HG02943 (cell line): ENCODE results near the gene CIB1.
A peak's percentile ranks its signal among the peaks of the same experiment; 100 is the strongest.
"Not testable (repeated sequence)": the region's sequence is repeated elsewhere in the genome, so short reads cannot be mapped to it uniquely, and the experiment has no call there.

Experiments used
- ATAC-seq: cut with Tn5 transposase; IDR thresholded peaks from one replicate; pipeline ENCODE4 v1.9.1; 2021; ENCODE audit warnings: mild to moderate bottlenecking, low read depth, moderate library complexity; ENCODE audit not compliant: unreplicated experiment

Gene CIB1

GRCh38 chr15:90201130-90201943 lies 32.4 kb downstream of the CIB1 start, which contains the start of gene SEMA4B:
Gene SEMA4B, plus strand, starts transcription at chr15:90201330. Its CDS starts 249 bp downstream, at chr15:90201579.
- ATAC-seq = peak; percentile 69

DNA sequence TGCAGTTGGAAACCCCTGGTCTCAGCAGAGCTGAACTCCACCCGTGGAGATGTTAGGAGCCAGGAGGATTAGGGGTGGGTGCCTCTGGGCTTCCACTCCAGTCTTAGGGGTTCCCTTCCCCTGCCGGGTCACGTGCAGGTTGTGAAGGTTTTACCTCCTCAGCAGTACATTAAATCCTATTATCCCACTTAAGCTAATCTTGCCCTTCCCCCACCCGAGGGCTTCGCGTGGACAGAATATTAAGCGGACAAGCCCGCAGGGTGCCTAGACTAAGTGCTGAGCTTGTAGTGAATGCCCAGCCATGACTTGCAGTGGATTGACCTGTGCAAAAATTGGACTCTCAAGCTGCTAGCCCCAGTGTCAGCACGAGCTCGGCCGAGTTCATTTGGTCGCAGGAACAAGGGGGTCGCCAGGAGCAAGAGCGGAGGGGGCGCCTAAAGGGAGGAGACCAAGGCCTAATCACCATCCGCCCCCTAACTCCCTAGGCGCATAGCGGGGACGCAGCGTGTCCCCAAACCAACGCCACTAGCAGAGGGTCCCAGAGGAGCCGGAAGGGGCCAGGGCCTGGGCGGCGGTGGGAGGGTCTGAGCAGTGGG lies 33.1 kb downstream of the CIB1 start:
- peak; percentile 29 for ATAC-seq

- ATAC-seq = no peak
Measured at GRCh38 chr15:90194655-90195054, 39.1 kb downstream of the CIB1 start.

DNA sequence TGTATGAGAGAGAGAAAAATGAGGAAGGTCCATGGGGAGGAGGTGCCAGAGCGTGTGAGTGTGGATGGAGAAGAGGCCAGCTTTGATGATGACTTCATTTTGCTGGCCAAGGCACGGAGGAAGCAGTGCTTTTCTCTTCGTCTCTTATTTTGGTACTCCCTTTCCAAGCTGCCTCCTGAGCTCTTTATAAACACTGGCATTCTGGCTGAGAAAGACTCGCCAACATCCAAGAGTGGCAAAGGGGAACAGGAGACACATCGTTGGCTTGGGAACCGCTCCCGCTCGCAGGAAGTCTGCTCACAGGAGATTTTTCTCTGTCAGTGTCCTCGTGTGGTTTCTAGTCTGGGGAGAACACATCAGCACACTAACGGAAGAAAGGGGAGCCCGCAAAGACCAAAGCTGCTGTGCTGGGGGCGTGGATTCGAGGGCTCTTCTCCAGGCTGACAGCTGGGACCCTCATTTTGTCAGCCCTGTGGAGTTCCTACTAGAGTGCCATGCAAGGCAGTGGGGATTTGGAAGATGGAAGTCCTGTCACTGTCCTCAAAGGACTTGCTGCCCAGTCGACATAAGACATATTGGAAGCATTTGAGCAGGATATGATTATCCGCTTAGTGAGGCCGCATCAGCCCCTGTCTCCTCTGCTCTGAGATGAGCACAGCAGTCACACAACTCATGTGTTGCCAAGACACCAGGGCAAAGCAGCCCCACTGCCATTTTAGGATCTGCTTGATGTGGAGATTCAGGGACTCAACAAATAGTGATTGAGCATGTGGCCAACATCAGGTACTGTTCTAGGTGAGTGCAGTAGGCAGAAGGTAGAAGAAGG lies 40.6 kb downstream of the CIB1 start:
- no peak for ATAC-seq

GRCh38 chr15:90191794-90192509 lies 41.8 kb downstream of the CIB1 start:
- ATAC-seq = peak; percentile 72

- ATAC-seq = peak; percentile 9
Measured at GRCh38 chr15:90191344-90191687, 42.4 kb downstream of the CIB1 start.

GRCh38 chr15:90190606-90191343 lies 43.0 kb downstream of the CIB1 start:
- peak; percentile 51 for ATAC-seq

- ATAC-seq = no peak
Measured at GRCh38 chr15:90189781-90190467, 43.8 kb downstream of the CIB1 start.

DNA sequence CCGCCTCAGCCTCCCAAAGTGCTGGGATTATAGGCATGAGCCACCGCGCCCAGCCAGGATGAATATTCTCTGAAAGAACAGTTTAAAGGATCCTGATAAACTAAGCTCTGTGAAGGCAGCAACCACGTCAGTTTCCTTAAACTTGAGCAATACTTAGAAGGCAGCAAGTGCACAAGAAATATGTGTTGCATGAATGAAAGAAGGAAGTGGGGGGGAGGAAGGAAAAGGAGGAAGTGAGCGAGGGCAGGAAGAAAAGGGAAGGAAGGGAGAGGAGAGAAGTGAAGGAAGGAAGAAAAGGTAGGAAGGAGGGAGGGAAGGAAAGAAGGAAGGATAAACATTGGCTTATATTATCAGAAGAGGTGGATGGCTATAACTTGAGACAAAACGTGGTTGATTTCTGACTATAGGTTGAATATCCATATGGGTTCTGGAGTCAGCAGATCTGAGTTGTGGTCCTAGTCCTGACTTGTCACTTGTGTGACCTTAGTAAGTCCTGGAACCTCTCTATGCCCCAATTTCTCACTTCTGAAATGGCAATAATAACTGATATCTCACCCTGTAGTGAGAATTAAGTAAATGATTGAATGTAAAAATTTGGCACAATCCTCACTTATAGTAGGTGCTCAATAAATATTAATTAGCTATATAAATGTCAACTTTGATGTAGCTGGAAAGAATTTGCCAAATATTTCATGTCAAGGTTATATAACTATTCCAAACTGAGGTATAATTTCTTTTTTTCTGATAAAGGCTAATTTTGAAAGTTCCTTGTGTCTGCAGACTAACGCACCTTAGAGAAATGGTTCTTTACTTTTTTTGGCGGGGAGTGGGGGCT lies 44.6 kb downstream of the CIB1 start:
- no peak for ATAC-seq

DNA sequence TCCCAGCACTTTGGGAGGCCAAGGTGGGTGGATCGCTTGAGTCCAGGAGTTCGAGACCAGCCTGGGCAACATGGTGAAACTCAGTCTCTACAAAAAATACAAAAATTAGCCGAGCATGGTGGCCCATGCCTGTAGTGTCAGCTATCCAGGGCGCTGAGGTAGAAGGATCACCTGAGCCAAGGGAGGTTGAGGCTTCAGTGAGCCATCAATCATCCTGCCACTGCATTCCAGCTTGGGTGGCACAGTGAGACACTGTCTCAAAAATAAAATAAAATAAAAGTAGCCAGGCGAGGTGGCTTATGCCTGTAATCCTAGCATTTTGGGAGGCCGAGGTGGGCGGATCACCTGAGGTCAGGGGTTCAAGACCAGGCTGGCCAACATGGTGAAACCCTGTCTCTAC lies 45.7 kb downstream of the CIB1 start:
- not testable (repeated sequence) for ATAC-seq

DNA sequence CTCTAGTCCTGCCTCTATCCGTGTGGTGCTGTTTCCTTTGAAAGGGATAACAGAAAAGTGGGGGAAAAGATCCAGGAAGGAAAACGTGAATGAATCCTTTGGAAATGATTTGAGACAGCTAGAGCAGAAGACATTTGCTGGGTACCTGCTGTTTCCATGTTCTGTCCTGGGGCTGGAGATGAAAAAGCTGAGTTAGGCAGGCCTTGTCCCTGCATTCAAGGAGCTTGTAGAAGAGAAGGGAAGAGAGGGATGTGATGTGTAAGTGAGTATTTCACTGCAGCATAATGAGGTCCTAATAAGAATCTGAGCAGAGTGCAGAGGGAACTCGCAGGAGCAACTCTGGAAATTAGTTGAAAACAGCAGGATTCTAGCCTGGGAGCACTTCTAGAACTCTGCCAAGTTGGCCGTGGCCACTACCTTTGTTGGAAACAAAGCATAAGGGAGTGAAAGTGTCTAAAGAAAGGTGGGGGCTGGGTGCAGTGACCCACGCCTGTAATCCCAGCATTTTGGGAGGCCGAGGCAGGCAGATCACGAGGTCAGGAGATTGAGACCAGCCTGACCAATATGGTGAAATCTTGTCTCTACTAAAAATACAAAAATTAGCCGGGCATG lies 46.4 kb downstream of the CIB1 start:
- ATAC-seq = no peak

DNA sequence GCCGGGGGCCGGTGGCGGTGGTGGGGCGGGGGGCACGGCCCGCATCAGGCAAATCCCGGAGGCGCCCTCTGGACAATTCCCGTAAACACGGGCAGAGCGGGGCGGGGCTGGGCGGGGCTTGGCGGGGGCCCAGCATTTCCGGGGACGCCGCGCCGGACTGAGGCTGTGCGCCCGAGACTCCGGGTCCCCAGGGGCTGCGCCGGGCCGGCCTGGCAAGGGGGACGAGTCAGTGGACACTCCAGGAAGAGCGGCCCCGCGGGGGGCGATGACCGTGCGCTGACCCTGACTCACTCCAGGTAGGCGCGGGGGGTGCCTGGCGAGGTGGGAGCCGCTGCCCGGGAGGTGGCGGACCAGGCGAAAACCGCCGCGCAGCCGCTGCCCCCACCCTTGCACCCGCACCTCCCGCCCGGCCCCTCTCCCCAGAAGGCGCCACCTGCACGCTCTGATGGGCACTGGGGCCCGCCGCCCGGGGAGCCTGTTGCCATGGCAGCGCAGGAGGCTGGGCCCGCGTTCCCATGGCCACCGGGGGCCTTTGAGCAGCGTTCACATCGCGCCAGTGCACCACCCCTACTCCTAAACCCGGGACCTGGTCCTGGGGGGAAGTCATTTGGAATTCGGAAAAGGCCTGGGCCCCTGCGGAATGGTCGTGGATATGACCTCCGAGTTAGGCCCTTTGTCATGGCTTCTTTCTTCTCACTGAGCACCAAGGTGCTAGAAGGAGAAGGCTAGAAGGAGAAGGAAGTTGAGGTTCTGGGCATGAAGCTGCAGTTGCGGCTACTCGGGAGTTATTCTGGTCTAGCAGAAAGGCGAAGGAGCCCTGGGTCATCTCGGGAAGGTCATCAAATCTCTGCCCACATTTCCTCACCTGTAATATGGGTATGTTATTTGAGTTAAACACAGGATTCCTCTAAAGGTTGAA lies 48.7 kb downstream of the CIB1 start:
- ATAC-seq = peak; percentile 77

DNA sequence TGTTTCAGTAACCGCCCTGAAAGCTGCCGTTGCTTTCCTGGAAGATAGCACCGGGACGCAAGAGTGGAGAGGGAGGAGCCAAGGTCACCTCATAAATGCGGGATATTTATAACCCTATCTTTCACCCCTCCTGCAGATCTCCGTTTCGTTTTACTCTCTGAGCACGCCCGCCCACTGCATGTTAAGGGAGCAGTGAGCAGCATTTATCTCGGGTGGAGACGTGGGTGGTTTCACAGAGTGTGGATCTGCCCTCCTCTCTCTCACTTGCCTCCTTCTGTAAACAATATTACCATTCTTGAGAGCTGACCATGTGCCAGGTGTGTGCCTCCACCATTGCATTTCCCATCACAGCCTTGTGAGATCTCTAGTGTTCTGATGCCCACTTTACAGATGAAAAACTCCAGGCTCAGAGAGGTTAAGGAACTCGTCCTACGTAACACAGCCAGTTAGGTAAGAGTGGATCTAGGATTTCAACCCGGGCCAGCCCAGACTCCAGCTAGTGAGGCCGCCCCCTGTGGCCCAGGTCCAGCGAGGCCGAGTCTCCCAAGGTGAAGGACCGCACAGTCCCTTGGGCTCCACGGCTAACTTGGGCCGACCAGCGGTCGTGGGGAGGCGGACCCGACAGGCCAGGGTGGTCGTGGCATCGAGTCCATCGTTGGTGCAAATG lies 49.5 kb downstream of the CIB1 start:
- peak; percentile 36 for ATAC-seq

DNA sequence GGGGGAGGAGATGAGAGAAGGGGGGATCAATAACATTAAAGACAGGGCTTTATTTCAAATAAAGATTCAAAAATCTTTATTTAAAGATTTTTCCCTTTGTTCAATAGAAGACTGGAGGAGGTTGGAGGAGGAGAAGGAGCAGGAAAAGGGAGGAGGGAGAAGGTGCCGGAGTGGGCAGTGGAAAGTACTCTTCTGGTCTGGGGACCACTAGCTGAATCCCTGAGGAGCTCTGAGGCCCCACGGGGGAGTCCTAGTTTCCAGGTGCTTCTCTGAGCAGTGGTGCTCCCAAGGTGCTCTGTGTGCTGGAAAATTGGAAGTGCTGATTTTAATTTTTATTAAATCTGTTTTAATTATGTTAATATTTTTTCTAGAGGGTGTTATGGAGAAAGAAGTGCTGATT lies 52.0 kb downstream of the CIB1 start:
- ATAC-seq = no peak
